Pancreas (tissue), 10 donors: ENCODE measurements around the gene APOL2. TPM values are rescaled to one million over a fixed set of nuclear protein-coding genes. Genes with fewer than 3 reads are reported as not detected.
A peak's percentile ranks its signal among the peaks of the same experiment; 100 is the strongest.
"Not testable (repeated sequence)": the region's sequence is repeated elsewhere in the genome, so short reads cannot be mapped to it uniquely, and the experiment has no call there.

Source experiments
- ATAC-seq, 4 donors: fragments of 200-7000 bp; cut with Tn5 transposase; one replicate each; pipeline versions ENCODE4 v1.8.0 to v1.9.1; 2020; ENCODE audit warnings: mild to moderate bottlenecking in 4 of 4, moderate library complexity in 4 of 4
- DNase-seq, 6 donors: peaks; one replicate each; pipeline ENCODE4 v3.0.0-alpha.2; 2020
- FAIRE-seq: peaks from 2 replicates; lab custom pipeline; 2012; peaks lifted over from hg19 to GRCh38; lab: Jason Lieb, UNC
- H3K27ac ChIP-seq, 4 donors: fragments of 200-600 bp; sonication (generic); 1 replicate in 3 of 4; 2 replicates in 1 of 4; pipeline versions ENCODE4 v1.5.0 to v1.8.0; 2020
- H3K27me3 ChIP-seq, 4 donors: fragments of 200-600 bp; one replicate each; pipeline ENCODE4 v1.8.0; 2021
- H3K36me3 ChIP-seq, 3 donors: fragments of 200-600 bp; sonication (generic) in 1 of 3; one replicate each; pipeline versions ENCODE4 v1.5.0 to v1.8.0; 2020 to 2021
- H3K4me1 ChIP-seq, 3 donors: fragments of 200-600 bp; one replicate each; pipeline ENCODE4 v1.8.0; 2021
- H3K4me3 ChIP-seq, 4 donors: fragments of 200-600 bp; sonication (generic) in 2 of 4; one replicate each; pipeline versions ENCODE4 v1.5.0 to v1.8.0; 2020 to 2021
- H3K9me3 ChIP-seq, 4 donors: fragments of 200-600 bp; one replicate each; pipeline ENCODE4 v1.8.0; 2021
- CTCF ChIP-seq, 4 donors: fragments of 200-600 bp; sonication (generic) in 3 of 4; IDR thresholded peaks; one replicate each; pipeline versions ENCODE4 v1.5.0 to v1.8.0; 2021; ENCODE audit warnings: antibody characterized with exemption in 4 of 4
- WGBS, 2 donors: extraction: QIAGEN DNeasy Blood & Tissue Kit; methylation state at CpG; one replicate each; pipeline ENCODE4 v1.1.7; 2013; 5-methylcytosine and 5-hydroxymethylcytosine counted together
- intact Hi-C, 3 donors: fragments of 100-400 bp; cut with DNase I; formaldehyde crosslinking; loops; one replicate each; pipeline versions ENCODE4 v1.11.1 to v1.14.2; 2022
- polyA plus RNA-seq, 2 donors: library from polyadenylated mRNA; stranded (reverse); fragments of 200-250 nt; gene quantifications; one replicate each; pipeline ENCODE4 v1.2.3, GENCODE V29; 2013
- total RNA-seq, 6 donors: library from RNA; stranded (reverse); fragmentation: NEBNext Ultra II Directional in 4 of 6; extraction: Animal tissue kit (Norgen Biotek cat#: 25700) in 4 of 6; gene quantifications; one replicate each; pipeline versions ENCODE4 v1.2.1 to v1.2.4, GENCODE V29; 2021 to 2023
- donor health status: healthy with polysubstance abuse.
- donor health status: DM: no; HTN: no; CAD: no; lungs with moderate emphysema.
- donor health status: DM: no; HTN: no; CAD: no.
- donor health status: control.
- donor health status: control.
- donor health status: Bipolar disorder and iron deficiency.
- donor health status: DM: yes; HTN: yes; CAD: no.
- donor health status: DM: no; HTN: no; CAD: no.
- donor health status: DM: no; HTN: no; CAD: no.
- donor health status: DM: yes; HTN: yes; CAD: no.

Gene APOL2
- total and polyA plus RNA-seq, 8 donors = 6.3 to 23.4 (median 16.5) TPM

- TF ChIP-seq CTCF (IDR thresholded peaks at IDR 0.05) = no peak
- H3K4me3 ChIP-seq = no peak overlapping the region
- intact Hi-C loops = no loop called here
- H3K36me3 ChIP-seq = peaks cover 18 to 49% (median 36%) of the 10 kb centered on the region in 3 donors
- no peak for FAIRE-seq
- no peaks in the 10 kb centered on the region for H3K27me3 ChIP-seq
- H3K9me3 ChIP-seq = no peaks in the 10 kb centered on the region
- peak in 1 of 4 donors; percentile 2 for ATAC-seq
- DNase-seq = no peak
- no peaks in the 10 kb centered on the region for H3K4me1 ChIP-seq
- no peak overlapping the region for H3K27ac ChIP-seq
- WGBS, 2 donors = 72 to 75% methylated on average over 8 of the region's 8 CpGs
Measured at GRCh38 chr22:36280379-36280778, 41.1 kb upstream of the APOL2 start.

GRCh38 chr22:36279219-36279666 is 39.9 kb upstream of the APOL2 start:
- Histone ChIP-seq H3K4me1 (no peaks in the 10 kb centered on the region), H3K27me3 (no peaks in the 10 kb centered on the region), H3K4me3 (no peak overlapping the region), H3K36me3 (peaks cover 9 to 38% (median 25%) of the 10 kb centered on the region in 3 donors), H3K9me3 (no peaks in the 10 kb centered on the region), H3K27ac (no peak overlapping the region)
- no peak for FAIRE-seq
- 76 to 87% methylated on average over 8 of the region's 8 CpGs for WGBS, 2 donors
- DNase-seq = no peak
- intact Hi-C loops = loop anchor here in 1 of 3 donors (10.0 kb wide), 1 partner anchor 84 kb away; no protein-coding TSS in a partner anchor
- ATAC-seq = no peak
- no peak for TF ChIP-seq CTCF (IDR thresholded peaks at IDR 0.05)

- TF ChIP-seq CTCF (IDR thresholded peaks at IDR 0.05) = peak; percentile 40 to 59 (median 56)
- H3K27me3 ChIP-seq = no peaks in the 10 kb centered on the region
- no peaks in the 10 kb centered on the region for H3K9me3 ChIP-seq
- H3K36me3 ChIP-seq = peaks cover 2 to 22% (median 12%) of the 10 kb centered on the region in 3 donors
- H3K4me1 ChIP-seq = no peaks in the 10 kb centered on the region
- H3K4me3 ChIP-seq = no peak overlapping the region
- ATAC-seq = peak; percentile 62 to 87 (median 84)
- no peak overlapping the region for H3K27ac ChIP-seq
- WGBS, 2 donors = 21 to 25% methylated on average over 18 of the region's 18 CpGs
- intact Hi-C loops = loop anchor here in 1 of 3 donors (10.0 kb wide), 1 partner anchor 83 kb away; no protein-coding TSS in a partner anchor
- peak in 3 of 6 donors; percentile 48 to 68 (median 58) for DNase-seq
- no peak for FAIRE-seq
Measured at GRCh38 chr22:36277482-36278291, 38.4 kb upstream of the APOL2 start.

GRCh38 chr22:36274531-36274930 is 35.2 kb upstream of the APOL2 start:
- Histone ChIP-seq H3K27ac (no peak overlapping the region), H3K9me3 (no peaks in the 10 kb centered on the region), H3K4me1 (no peaks in the 10 kb centered on the region), H3K4me3 (no peak overlapping the region), H3K27me3 (no peaks in the 10 kb centered on the region), H3K36me3 (no peaks in the 10 kb centered on the region)
- FAIRE-seq (no peak), DNase-seq (no peak), ATAC-seq (no peak)
- 77 to 94% methylated on average over 5 of the region's 5 CpGs for WGBS, 2 donors
- intact Hi-C loops = loop anchor here in 1 of 3 donors (10.0 kb wide), 1 partner anchor 80 kb away; no protein-coding TSS in a partner anchor
- TF ChIP-seq CTCF (IDR thresholded peaks at IDR 0.05) = no peak

- H3K4me3 ChIP-seq, H3K9me3 ChIP-seq, FAIRE-seq, H3K27ac ChIP-seq, DNase-seq, H3K27me3 ChIP-seq, H3K4me1 ChIP-seq, ATAC-seq, H3K36me3 ChIP-seq: not testable (repeated sequence)
- 70 to 85% methylated on average over 5 of the region's 5 CpGs for WGBS, 2 donors
- intact Hi-C loops = loop anchor here in 1 of 3 donors (10.0 kb wide), 1 partner anchor 77 kb away; no protein-coding TSS in a partner anchor
Measured at GRCh38 chr22:36271951-36272350, 32.6 kb upstream of the APOL2 start.

- H3K4me3 ChIP-seq, DNase-seq, H3K36me3 ChIP-seq, H3K27ac ChIP-seq, H3K27me3 ChIP-seq, FAIRE-seq, H3K4me1 ChIP-seq, ATAC-seq, H3K9me3 ChIP-seq: not testable (repeated sequence)
- intact Hi-C loops = loop anchor here in 1 of 3 donors (10.0 kb wide), 1 partner anchor 76 kb away; no protein-coding TSS in a partner anchor
- WGBS, 2 donors = 66 to 72% methylated on average over 7 of the region's 7 CpGs
Measured at GRCh38 chr22:36271231-36271630, 31.9 kb upstream of the APOL2 start.
